ENCODE data around the gene TBC1D5.

Gene TBC1D5

GRCh38 chr3:17227472-17227871 is 515.0 kb downstream of the TBC1D5 start:
- peaks cover 2% of the 10 kb centered on the region for H3K4me1 Mint-ChIP-seq (ENCODE audit: low read depth)
- H3K27ac Mint-ChIP-seq: no peak overlapping the region
- H3K4me3 Mint-ChIP-seq: no peak overlapping the region
- H3K36me3 Mint-ChIP-seq (ENCODE audit: low read depth): peaks cover 3% of the 10 kb centered on the region
- no peak for DNase-seq
- no peaks in the 10 kb centered on the region for H3K9me3 Mint-ChIP-seq
- H3K27me3 Mint-ChIP-seq: no peaks in the 10 kb centered on the region

- no peak overlapping the region for H3K4me3 Mint-ChIP-seq
- H3K4me1 Mint-ChIP-seq (ENCODE audit: low read depth): no peaks in the 10 kb centered on the region
- peaks cover 29% of the 10 kb centered on the region for H3K36me3 Mint-ChIP-seq (ENCODE audit: low read depth)
- peaks cover 15% of the 10 kb centered on the region for H3K9me3 Mint-ChIP-seq
- no peak for DNase-seq
- no peaks in the 10 kb centered on the region for H3K27me3 Mint-ChIP-seq
- H3K27ac Mint-ChIP-seq: no peak overlapping the region
Observed at GRCh38 chr3:17221529-17221928, 520.9 kb downstream of the TBC1D5 start.

- Mint-ChIP-seq H3K4me1 (ENCODE audit: low read depth) (no peaks in the 10 kb centered on the region), H3K9me3 (peaks cover 15% of the 10 kb centered on the region), H3K4me3 (no peak overlapping the region), H3K27me3 (no peaks in the 10 kb centered on the region), H3K27ac (no peak overlapping the region), H3K36me3 (ENCODE audit: low read depth) (peaks cover 29% of the 10 kb centered on the region)
- DNase-seq: no peak
Observed at GRCh38 chr3:17219593-17219992, 522.8 kb downstream of the TBC1D5 start.

GRCh38 chr3:17218587-17218986 is 523.8 kb downstream of the TBC1D5 start:
- Mint-ChIP-seq H3K27me3 (no peaks in the 10 kb centered on the region), H3K4me3 (no peak overlapping the region), H3K36me3 (ENCODE audit: low read depth) (peaks cover 34% of the 10 kb centered on the region), H3K27ac (no peak overlapping the region), H3K4me1 (ENCODE audit: low read depth) (no peaks in the 10 kb centered on the region), H3K9me3 (peaks cover 15% of the 10 kb centered on the region)
- DNase-seq: no peak

- Mint-ChIP-seq H3K4me3 (no peak overlapping the region), H3K9me3 (peaks cover 15% of the 10 kb centered on the region), H3K4me1 (ENCODE audit: low read depth) (no peaks in the 10 kb centered on the region), H3K36me3 (ENCODE audit: low read depth) (peaks cover 39% of the 10 kb centered on the region), H3K27me3 (no peaks in the 10 kb centered on the region), H3K27ac (no peak overlapping the region)
- no peak for DNase-seq
Observed at GRCh38 chr3:17217588-17217987, 524.8 kb downstream of the TBC1D5 start.

GRCh38 chr3:17213102-17213501 is 529.3 kb downstream of the TBC1D5 start:
- Mint-ChIP-seq H3K36me3 (ENCODE audit: low read depth) (peaks cover 27% of the 10 kb centered on the region), H3K4me3 (no peak overlapping the region), H3K9me3 (no peaks in the 10 kb centered on the region), H3K27ac (no peak overlapping the region), H3K4me1 (ENCODE audit: low read depth) (no peaks in the 10 kb centered on the region), H3K27me3 (no peaks in the 10 kb centered on the region)
- no peak for DNase-seq

GRCh38 chr3:17207979-17208378 is 534.5 kb downstream of the TBC1D5 start:
- peaks cover 52% of the 10 kb centered on the region for H3K36me3 Mint-ChIP-seq (ENCODE audit: low read depth)
- no peaks in the 10 kb centered on the region for H3K27me3 Mint-ChIP-seq
- H3K9me3 Mint-ChIP-seq: peaks cover 19% of the 10 kb centered on the region
- H3K27ac Mint-ChIP-seq: no peak overlapping the region
- H3K4me3 Mint-ChIP-seq: no peak overlapping the region
- no peak for DNase-seq
- H3K4me1 Mint-ChIP-seq (ENCODE audit: low read depth): no peaks in the 10 kb centered on the region

GRCh38 chr3:17207019-17207418 is 535.4 kb downstream of the TBC1D5 start:
- Mint-ChIP-seq H3K27me3 (no peaks in the 10 kb centered on the region), H3K36me3 (ENCODE audit: low read depth) (peaks cover 59% of the 10 kb centered on the region), H3K9me3 (peaks cover 24% of the 10 kb centered on the region), H3K4me3 (no peak overlapping the region), H3K4me1 (ENCODE audit: low read depth) (no peaks in the 10 kb centered on the region), H3K27ac (no peak overlapping the region)
- no peak for DNase-seq

GRCh38 chr3:17204049-17204650 is 538.3 kb downstream of the TBC1D5 start:
- H3K9me3 Mint-ChIP-seq: peaks cover 28% of the 10 kb centered on the region
- H3K4me3 Mint-ChIP-seq: no peak overlapping the region
- no peaks in the 10 kb centered on the region for H3K27me3 Mint-ChIP-seq
- H3K27ac Mint-ChIP-seq: no peak overlapping the region
- peaks cover 62% of the 10 kb centered on the region for H3K36me3 Mint-ChIP-seq (ENCODE audit: low read depth)
- H3K4me1 Mint-ChIP-seq (ENCODE audit: low read depth): no peaks in the 10 kb centered on the region
- DNase-seq: no peak

- no peaks in the 10 kb centered on the region for H3K27me3 Mint-ChIP-seq
- no peak for DNase-seq
- H3K9me3 Mint-ChIP-seq: peaks cover 28% of the 10 kb centered on the region
- no peak overlapping the region for H3K4me3 Mint-ChIP-seq
- no peak overlapping the region for H3K27ac Mint-ChIP-seq
- H3K4me1 Mint-ChIP-seq (ENCODE audit: low read depth): no peaks in the 10 kb centered on the region
- peaks cover 57% of the 10 kb centered on the region for H3K36me3 Mint-ChIP-seq (ENCODE audit: low read depth)
Observed at GRCh38 chr3:17201538-17201937, 540.9 kb downstream of the TBC1D5 start.

GRCh38 chr3:17195856-17196604 is 546.4 kb downstream of the TBC1D5 start:
- H3K27me3 Mint-ChIP-seq: no peaks in the 10 kb centered on the region
- peaks cover 8% of the 10 kb centered on the region for H3K4me1 Mint-ChIP-seq (ENCODE audit: low read depth)
- peaks cover 15% of the 10 kb centered on the region for H3K36me3 Mint-ChIP-seq (ENCODE audit: low read depth)
- H3K9me3 Mint-ChIP-seq: no peaks in the 10 kb centered on the region
- no peak overlapping the region for H3K27ac Mint-ChIP-seq
- no peak for DNase-seq
- no peak overlapping the region for H3K4me3 Mint-ChIP-seq

GRCh38 chr3:17195192-17195611 is 547.2 kb downstream of the TBC1D5 start:
- peaks cover 10% of the 10 kb centered on the region for H3K36me3 Mint-ChIP-seq (ENCODE audit: low read depth)
- no peaks in the 10 kb centered on the region for H3K27me3 Mint-ChIP-seq
- no peak overlapping the region for H3K27ac Mint-ChIP-seq
- no peaks in the 10 kb centered on the region for H3K9me3 Mint-ChIP-seq
- no peak overlapping the region for H3K4me3 Mint-ChIP-seq
- H3K4me1 Mint-ChIP-seq (ENCODE audit: low read depth): peaks cover 12% of the 10 kb centered on the region
- no peak for DNase-seq

GRCh38 chr3:17194116-17194515 is 548.3 kb downstream of the TBC1D5 start:
- Mint-ChIP-seq H3K4me3 (no peak overlapping the region), H3K27me3 (no peaks in the 10 kb centered on the region), H3K36me3 (ENCODE audit: low read depth) (peaks cover 6% of the 10 kb centered on the region), H3K4me1 (ENCODE audit: low read depth) (peaks cover 12% of the 10 kb centered on the region), H3K9me3 (no peaks in the 10 kb centered on the region), H3K27ac (no peak overlapping the region)
- no peak for DNase-seq

GRCh38 chr3:17192995-17193394 is 549.4 kb downstream of the TBC1D5 start:
- no peaks in the 10 kb centered on the region for H3K9me3 Mint-ChIP-seq
- no peaks in the 10 kb centered on the region for H3K27me3 Mint-ChIP-seq
- no peak for DNase-seq
- H3K4me1 Mint-ChIP-seq (ENCODE audit: low read depth): peaks cover 12% of the 10 kb centered on the region
- no peak overlapping the region for H3K4me3 Mint-ChIP-seq
- H3K27ac Mint-ChIP-seq: no peak overlapping the region
- peaks cover 4% of the 10 kb centered on the region for H3K36me3 Mint-ChIP-seq (ENCODE audit: low read depth)

- no peak for DNase-seq
- Mint-ChIP-seq H3K27me3 (no peaks in the 10 kb centered on the region), H3K36me3 (ENCODE audit: low read depth) (peaks cover 2% of the 10 kb centered on the region), H3K27ac (no peak overlapping the region), H3K4me3 (no peak overlapping the region), H3K9me3 (no peaks in the 10 kb centered on the region), H3K4me1 (ENCODE audit: low read depth) (peaks cover 10% of the 10 kb centered on the region)
Observed at GRCh38 chr3:17190353-17191078, 551.9 kb downstream of the TBC1D5 start.
